Heart right ventricle (tissue), 16 donors: Measurements from ENCODE around the gene CBX1. TPM values are rescaled to one million over a fixed set of nuclear protein-coding genes. Genes with fewer than 3 reads are reported as not detected.

Source experiments
- ATAC-seq, 8 donors: fragments of 200-7000 bp; cut with Tn5 transposase; one replicate each; pipeline ENCODE4 v1.9.1; 2020; ENCODE audit warnings: mild to moderate bottlenecking in 8 of 8, moderate library complexity in 8 of 8, moderate number of reproducible peaks in 1 of 8
- DNase-seq, 2 donors: peaks; one replicate each; pipeline ENCODE4 v3.0.0-alpha.2; 2020
- H3K27ac ChIP-seq, 10 donors: fragments of 200-600 bp; sonication (generic) in 2 of 10; one replicate each; pipeline versions ENCODE4 v1.5.0 to v1.8.0; 2020 to 2022; ENCODE audit warnings: mild to moderate bottlenecking in 3 of 10
- H3K27me3 ChIP-seq, 7 donors: fragments of 200-600 bp; one replicate each; pipeline ENCODE4 v1.8.0; 2021 to 2022; ENCODE audit warnings: mild to moderate bottlenecking in 2 of 7
- H3K36me3 ChIP-seq, 9 donors: fragments of 200-600 bp; sonication (generic) in 1 of 9; one replicate each; pipeline versions ENCODE4 v1.5.0 to v1.8.0; 2020 to 2022; ENCODE audit warnings: mild to moderate bottlenecking in 2 of 9
- H3K4me1 ChIP-seq, 9 donors: fragments of 200-600 bp; sonication (generic) in 1 of 9; one replicate each; pipeline versions ENCODE4 v1.5.0 to v1.8.0; 2020 to 2022; ENCODE audit warnings: mild to moderate bottlenecking in 4 of 9
- H3K4me3 ChIP-seq, 10 donors: fragments of 200-600 bp; sonication (generic) in 2 of 10; one replicate each; pipeline versions ENCODE4 v1.5.0 to v1.8.0; 2020 to 2022; ENCODE audit warnings: mild to moderate bottlenecking in 7 of 10, moderate library complexity in 2 of 10
- H3K9me3 ChIP-seq, 11 donors: fragments of 200-600 bp in 10 of 11; sonication (generic) in 2 of 11; one replicate each; pipeline versions ENCODE4 v1.5.0 to v1.8.0; 2013 to 2022; ENCODE audit warnings: mild to moderate bottlenecking in 2 of 11, control low read depth in 1 of 11, moderate library complexity in 1 of 11
- CTCF ChIP-seq, 9 donors: fragments of 200-600 bp; sonication (generic) in 2 of 9; IDR thresholded peaks; one replicate each; pipeline versions ENCODE4 v1.5.0 to v1.8.0; 2021 to 2022; ENCODE audit warnings: antibody characterized with exemption in 9 of 9, mild to moderate bottlenecking in 5 of 9, moderate library complexity in 1 of 9
- WGBS, 2 donors: extraction: QIAGEN DNeasy Blood & Tissue Kit; methylation state at CpG; one replicate each; pipeline ENCODE4 v1.1.7; 2013; ENCODE audit warnings: inconsistent platforms in 1 of 2; 5-methylcytosine and 5-hydroxymethylcytosine counted together
- intact Hi-C, 10 donors: fragments of 100-400 bp; cut with DNase I; formaldehyde crosslinking; loops; one replicate each; pipeline versions ENCODE4 v1.11.1 to v1.14.2; 2022
- polyA plus RNA-seq, 2 donors: library from polyadenylated mRNA; stranded (reverse); fragments of 200-250 nt; gene quantifications; one replicate each; pipeline ENCODE4 v1.2.3, GENCODE V29; 2013
- total RNA-seq, 10 donors: library from RNA; stranded (reverse); fragmentation: NEBNext Ultra II Directional in 3 of 10; extraction: Animal tissue kit (Norgen Biotek cat#: 25700) in 3 of 10; gene quantifications; one replicate each; pipeline versions ENCODE4 v1.2.1 to v1.2.4, GENCODE V29; 2021 to 2023
- donor health status: Arrhythmogenic right ventricular cardiomyopathy.
- donor health status: ischemic (EF 13 %, LVEDD 7.1; RV severe dilation, severe dysfunction).
- donor health status: healthy with polysubstance abuse.
- donor health status: DM: no; HTN: yes; CAD: no.
- donor health status: DM: no; HTN: no; CAD: no.
- donor health status: ischemic (EF 25% LVEDD 6.9; RV normal size, moderate dysfunction).
- donor health status: ischemic (EF 25% LVEDD 5.7; RV mildly dilated, moderate dysfunction).
- donor health status: healthy.
- donor health status: DM: yes; HTN: yes; CAD: no.
- donor health status: Ischemic cardiomyopathy.
- donor health status: ischemic (EF 35%, LVEDD 5.7; RV mildly dilated, moderate dysfunction).
- donor health status: nonischemic (EF 11% LVEDD 7.7; RV severe dilation, severe dysfunction).
- donor health status: DM: yes; HTN: yes; CAD: no.
- donor health status: PGD.
- donor health status: ischemic (EF 29% LVEDD 5.4; RV normal size, mild dysfunction).
- donor health status: nonischemic (EF 23%, LVEDD 6.1; RV moderate dilation, normal function).

The CBX1 gene
- total and polyA plus RNA-seq, 12 donors = 19.8 to 40.8 (median 35.9) TPM

GRCh38 chr17:48148854-48149786, 47.8 kb upstream of the CBX1 start:
- 47 to 48% methylated on average over 16 of the region's 16 CpGs for WGBS, 2 donors
- H3K9me3 ChIP-seq = no peaks in the 10 kb centered on the region
- no peaks in the 10 kb centered on the region for H3K4me1 ChIP-seq
- no peak for TF ChIP-seq CTCF (IDR thresholded peaks at IDR 0.05)
- intact Hi-C loops = no loop called here
- no peak overlapping the region for H3K27ac ChIP-seq
- ATAC-seq (no peak), DNase-seq (no peak)
- H3K27me3 ChIP-seq = peaks cover 5 to 95% (median 78%) of the 10 kb centered on the region in 7 donors
- H3K4me3 ChIP-seq = no peak overlapping the region
- H3K36me3 ChIP-seq = no peaks in the 10 kb centered on the region

GRCh38 chr17:48148029-48148770, 46.9 kb upstream of the CBX1 start:
- H3K4me1 ChIP-seq = no peaks in the 10 kb centered on the region
- H3K27me3 ChIP-seq = peaks cover 5 to 96% (median 82%) of the 10 kb centered on the region in 7 donors
- whole genome bisulfite sequencing, 2 donors = 79% methylated on average over 14 of the region's 14 CpGs
- H3K9me3 ChIP-seq = no peaks in the 10 kb centered on the region
- H3K4me3 ChIP-seq = no peak overlapping the region
- no peaks in the 10 kb centered on the region for H3K36me3 ChIP-seq
- no peak overlapping the region for H3K27ac ChIP-seq
- no peak for TF ChIP-seq CTCF (IDR thresholded peaks at IDR 0.05)
- ATAC-seq (no peak), DNase-seq (no peak)
- intact Hi-C loops = no loop called here

- Histone ChIP-seq H3K4me3 (no peak overlapping the region), H3K27me3 (peaks cover 5 to 93% (median 64%) of the 10 kb centered on the region in 7 donors), H3K4me1 (peaks cover 0 to 7% (median 0%) of the 10 kb centered on the region in 9 donors), H3K36me3 (no peaks in the 10 kb centered on the region), H3K27ac (no peak overlapping the region), H3K9me3 (no peaks in the 10 kb centered on the region)
- TF ChIP-seq CTCF (IDR thresholded peaks at IDR 0.05) = no peak
- ATAC-seq = no peak
- intact Hi-C loops = no loop called here
- 94 to 98% methylated on average over 3 of the region's 3 CpGs for WGBS, 2 donors
- no peak for DNase-seq
Observed at GRCh38 chr17:48144976-48145798, 43.9 kb upstream of the CBX1 start.

- Histone ChIP-seq H3K4me3 (no peak overlapping the region), H3K9me3 (no peaks in the 10 kb centered on the region), H3K27ac (no peak overlapping the region), H3K36me3 (no peaks in the 10 kb centered on the region), H3K27me3 (peaks cover 1 to 85% (median 54%) of the 10 kb centered on the region in 7 donors), H3K4me1 (peaks cover 0 to 15% (median 0%) of the 10 kb centered on the region in 9 donors)
- ATAC-seq (no peak), DNase-seq (no peak)
- 59% methylated on average over 8 of the region's 8 CpGs for WGBS, 2 donors
- no peak for TF ChIP-seq CTCF (IDR thresholded peaks at IDR 0.05)
- intact Hi-C loops = no loop called here
Observed at GRCh38 chr17:48144231-48144630, 43.0 kb upstream of the CBX1 start.
